NT2/D1 (cell line): ENCODE results near the gene FZD10.

Experiments
- YY1 ChIP-seq: IDR thresholded peaks from 2 replicates; pipeline ENCODE4 v1.6.1; 2011; ENCODE audit not compliant: insufficient read length, insufficient read depth
- ZNF274 ChIP-seq: IDR thresholded peaks from 2 replicates; pipeline ENCODE4 v1.6.1; 2011; ENCODE audit warnings: mild to moderate bottlenecking, low read depth, low read length

- TF ChIP-seq ZNF274, result no peak
- no peak for TF ChIP-seq YY1
Measured at GRCh38 chr12:130167537-130167936, 5.3 kb downstream of the FZD10 start.
